Kidney epithelial cell (primary cell): ENCODE measurements around the gene DOK7. TPM values are rescaled to one million over a fixed set of nuclear protein-coding genes. Genes with fewer than 3 reads are reported as not detected.

Experiments
- DNase-seq: peaks from one replicate; pipeline ENCODE4 v3.0.0-alpha.2; 2010; ENCODE audit warnings: low read depth
- H3K27me3 ChIP-seq: 2 replicates; pipeline ENCODE4 v1.6.0; 2011; ENCODE audit warnings: low read length; ENCODE audit not compliant: control insufficient read depth, insufficient read depth
- H3K36me3 ChIP-seq: 2 replicates; pipeline ENCODE4 v1.5.1; 2011; ENCODE audit warnings: low read length; ENCODE audit not compliant: control insufficient read depth, insufficient read depth
- H3K4me3 ChIP-seq: 2 replicates; pipeline ENCODE4 v1.5.1; 2011; ENCODE audit warnings: low read depth, mild to moderate bottlenecking, control low read depth, low read length
- total RNA-seq: library from RNA; depleted of rRNA; stranded (reverse); fragments of >200 nt; gene quantifications from 2 replicates; pipeline ENCODE4 v1.2.3, GENCODE V29; 2015
- TF ChIP-seq, protein P1 (sequence below): IDR thresholded peaks from 2 replicates; pipeline ENCODE4 v1.5.1; 2011; ENCODE audit warnings: mild to moderate bottlenecking, moderate library complexity, low read length, control low read depth, inconsistent platforms; ENCODE audit not compliant: insufficient read depth, poor library complexity, severe bottlenecking

The DOK7 gene
- total RNA-seq, 1 donor from 2014 or later = 6.9 TPM

DNA sequence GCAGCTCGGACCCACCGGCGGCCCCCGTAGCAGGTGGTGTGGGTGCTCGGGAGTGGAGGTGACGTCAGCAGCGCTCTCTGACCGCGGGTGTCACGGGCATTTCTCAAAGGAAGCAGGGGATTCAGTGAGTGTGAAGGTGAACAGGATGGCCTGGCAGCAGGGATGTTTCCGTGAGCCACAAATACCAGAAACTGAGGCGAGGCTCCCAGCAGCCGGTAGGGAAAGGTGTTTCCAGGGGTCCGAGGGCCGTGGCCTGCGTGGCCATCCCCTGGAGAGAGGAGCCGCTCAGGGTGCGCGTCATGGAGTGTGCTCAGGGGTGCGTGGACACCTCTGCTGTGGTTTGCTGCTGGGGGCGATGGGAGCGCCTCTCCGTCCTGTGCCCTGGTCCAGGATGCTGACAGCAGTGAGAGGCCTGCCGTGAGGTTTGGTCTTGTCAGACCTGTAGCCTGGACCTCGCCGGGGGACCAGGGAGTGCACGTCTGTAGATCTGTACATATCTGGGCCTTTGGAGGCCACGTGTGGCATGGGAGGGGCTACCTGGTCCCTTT, 31.6 kb upstream of the DOK7 start:
- no peaks in the 10 kb centered on the region for H3K27me3 ChIP-seq
- H3K4me3 ChIP-seq = no peak overlapping the region
- peaks cover 1% of the 10 kb centered on the region for H3K36me3 ChIP-seq
- no peak for DNase-seq
- TF ChIP-seq, protein P1, sequence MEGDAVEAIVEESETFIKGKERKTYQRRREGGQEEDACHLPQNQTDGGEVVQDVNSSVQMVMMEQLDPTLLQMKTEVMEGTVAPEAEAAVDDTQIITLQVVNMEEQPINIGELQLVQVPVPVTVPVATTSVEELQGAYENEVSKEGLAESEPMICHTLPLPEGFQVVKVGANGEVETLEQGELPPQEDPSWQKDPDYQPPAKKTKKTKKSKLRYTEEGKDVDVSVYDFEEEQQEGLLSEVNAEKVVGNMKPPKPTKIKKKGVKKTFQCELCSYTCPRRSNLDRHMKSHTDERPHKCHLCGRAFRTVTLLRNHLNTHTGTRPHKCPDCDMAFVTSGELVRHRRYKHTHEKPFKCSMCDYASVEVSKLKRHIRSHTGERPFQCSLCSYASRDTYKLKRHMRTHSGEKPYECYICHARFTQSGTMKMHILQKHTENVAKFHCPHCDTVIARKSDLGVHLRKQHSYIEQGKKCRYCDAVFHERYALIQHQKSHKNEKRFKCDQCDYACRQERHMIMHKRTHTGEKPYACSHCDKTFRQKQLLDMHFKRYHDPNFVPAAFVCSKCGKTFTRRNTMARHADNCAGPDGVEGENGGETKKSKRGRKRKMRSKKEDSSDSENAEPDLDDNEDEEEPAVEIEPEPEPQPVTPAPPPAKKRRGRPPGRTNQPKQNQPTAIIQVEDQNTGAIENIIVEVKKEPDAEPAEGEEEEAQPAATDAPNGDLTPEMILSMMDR = no peak

DNA sequence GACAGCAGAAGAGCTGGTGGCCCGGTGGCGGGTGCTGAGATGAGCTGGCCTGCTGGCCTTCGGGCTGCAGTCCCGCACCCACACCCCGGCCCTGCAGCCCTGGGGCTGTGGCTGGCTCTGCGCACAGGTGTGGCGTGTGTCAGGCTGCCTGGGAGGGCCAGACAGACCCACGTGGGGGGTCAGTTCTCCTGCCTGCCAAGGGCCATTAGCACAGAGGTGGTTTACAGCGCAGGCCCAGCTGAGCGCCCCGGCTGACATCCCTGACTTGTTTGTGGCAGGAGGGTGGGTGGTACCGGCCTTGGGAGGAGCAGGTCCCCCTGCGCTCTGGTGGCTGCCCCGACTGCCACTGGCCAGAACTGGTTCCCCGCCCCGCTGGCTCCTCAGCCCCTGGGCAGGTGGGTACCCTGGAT, 30.7 kb upstream of the DOK7 start:
- peaks cover 1% of the 10 kb centered on the region for H3K36me3 ChIP-seq
- no peak for DNase-seq
- no peak overlapping the region for H3K4me3 ChIP-seq
- no peaks in the 10 kb centered on the region for H3K27me3 ChIP-seq
- TF ChIP-seq, protein P1 = no peak

DNA sequence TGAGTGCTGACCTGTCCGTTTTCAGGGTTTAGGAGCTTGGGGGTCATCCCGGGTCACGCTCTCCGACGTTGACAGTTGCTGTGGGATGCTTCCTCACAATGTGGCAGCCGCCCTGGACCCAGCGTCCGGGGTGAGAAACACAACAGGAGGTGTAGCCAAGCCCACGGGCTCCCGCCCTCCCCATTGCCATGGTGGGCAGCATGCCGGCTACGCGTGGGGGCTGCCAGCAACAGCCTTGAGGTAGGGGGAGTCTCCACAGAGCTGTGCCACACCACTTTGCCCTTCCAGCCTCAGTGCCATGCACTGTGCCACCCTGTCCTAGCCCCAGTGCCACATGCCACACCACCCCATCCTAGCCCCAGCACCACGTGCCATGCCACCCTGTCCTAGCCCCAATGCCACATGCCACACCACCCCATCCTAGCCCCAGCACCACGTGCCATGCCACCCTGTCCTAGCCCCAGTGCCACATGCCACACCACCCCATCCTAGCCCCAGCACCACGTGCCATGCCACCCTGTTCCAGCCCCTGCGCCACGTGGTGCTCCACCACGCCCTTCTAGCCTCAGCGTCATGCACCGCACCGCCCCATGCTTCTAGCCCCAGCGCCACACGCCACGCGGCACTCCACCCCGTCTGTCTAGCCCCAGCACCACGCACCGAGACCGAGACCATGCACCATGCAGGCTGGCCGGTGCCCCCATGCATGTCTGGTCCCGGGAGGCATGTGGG, 29.8 kb upstream of the DOK7 start:
- TF ChIP-seq, protein P1 = no peak
- Histone ChIP-seq H3K4me3 (no peak overlapping the region), H3K36me3 (peaks cover 1% of the 10 kb centered on the region), H3K27me3 (no peaks in the 10 kb centered on the region)
- no peak for DNase-seq

DNA sequence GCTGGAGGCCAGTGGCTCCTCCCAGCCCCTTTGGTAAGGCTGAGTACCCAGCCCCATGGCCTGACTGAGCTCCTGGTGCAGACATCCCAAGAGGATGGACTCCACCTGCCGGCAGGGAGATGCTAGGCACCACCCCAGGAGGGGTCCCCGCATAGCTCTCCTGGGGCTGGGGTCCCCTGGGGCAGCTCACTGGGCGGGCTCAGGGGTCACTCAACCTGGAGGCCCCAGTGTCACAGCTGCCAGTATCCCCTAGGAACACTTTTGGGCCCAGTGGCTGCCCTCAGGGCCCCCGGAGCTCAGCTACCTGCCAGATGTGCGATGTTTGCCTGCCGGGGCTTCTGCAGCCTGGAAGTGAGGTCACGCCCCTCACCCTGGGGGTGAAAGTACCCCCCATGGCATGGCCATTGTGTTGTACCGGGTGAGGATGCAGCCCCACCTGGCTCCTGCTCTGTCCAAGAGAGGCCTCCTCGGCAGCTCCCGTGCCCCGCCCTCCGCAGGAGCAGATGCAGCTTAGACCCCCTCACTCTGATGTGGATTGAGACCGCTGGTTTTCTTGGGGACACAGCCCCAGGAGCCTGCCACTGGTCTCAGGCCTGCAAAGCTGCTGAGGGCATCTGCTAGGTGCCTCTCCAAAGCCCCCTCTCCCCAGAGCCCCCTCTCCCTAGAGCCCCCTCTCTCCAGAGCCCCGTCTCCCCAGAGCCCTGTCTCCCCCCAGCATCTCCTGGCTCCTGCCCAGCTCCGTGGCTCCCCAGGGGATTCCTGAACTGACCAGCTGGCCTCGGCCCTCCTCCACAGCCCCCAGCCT, 28.0 kb upstream of the DOK7 start:
- TF ChIP-seq, protein P1 = peak; percentile 15
- DNase-seq = no peak
- Histone ChIP-seq H3K4me3 (no peak overlapping the region), H3K36me3 (peaks cover 1% of the 10 kb centered on the region), H3K27me3 (no peaks in the 10 kb centered on the region)

DNA sequence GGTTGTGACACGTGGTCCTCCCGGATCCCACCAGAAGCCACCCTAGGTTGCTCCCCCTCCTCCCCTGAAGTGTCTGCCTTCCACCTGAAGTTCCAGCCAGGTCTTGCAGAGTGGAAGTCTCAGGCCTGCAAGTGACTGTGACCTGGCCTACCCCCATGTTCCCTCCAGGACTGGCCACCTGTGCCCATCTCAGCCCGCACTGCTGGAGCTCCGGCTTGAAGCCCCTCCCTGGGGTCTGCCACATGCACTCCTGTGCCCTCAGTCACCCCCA, 27.5 kb upstream of the DOK7 start:
- no peaks in the 10 kb centered on the region for H3K27me3 ChIP-seq

More for the DNA sequence above, 27.5 kb upstream of the DOK7 start:
- no peak overlapping the region for H3K4me3 ChIP-seq
- peaks cover 1% of the 10 kb centered on the region for H3K36me3 ChIP-seq
- no peak for DNase-seq
- TF ChIP-seq, protein P1 = no peak
